Measurements from ENCODE around the gene LIN28A.
A peak's percentile ranks its signal among the peaks of the same experiment; 100 is the strongest.

Gene LIN28A

GRCh38 chr1:26434161-26434752 lies 23.6 kb downstream of the LIN28A start:
- DNase-seq (ENCODE audit: low spot score) = no peak

GRCh38 chr1:26438041-26438440 lies 27.4 kb downstream of the LIN28A start:
- no peak for DNase-seq (ENCODE audit: low spot score)

GRCh38 chr1:26440259-26440658 lies 29.6 kb downstream of the LIN28A start:
- DNase-seq (ENCODE audit: low spot score) = no peak

- DNase-seq (ENCODE audit: low spot score) = no peak
Measured at GRCh38 chr1:26449868-26450267, 39.3 kb downstream of the LIN28A start.

DNA sequence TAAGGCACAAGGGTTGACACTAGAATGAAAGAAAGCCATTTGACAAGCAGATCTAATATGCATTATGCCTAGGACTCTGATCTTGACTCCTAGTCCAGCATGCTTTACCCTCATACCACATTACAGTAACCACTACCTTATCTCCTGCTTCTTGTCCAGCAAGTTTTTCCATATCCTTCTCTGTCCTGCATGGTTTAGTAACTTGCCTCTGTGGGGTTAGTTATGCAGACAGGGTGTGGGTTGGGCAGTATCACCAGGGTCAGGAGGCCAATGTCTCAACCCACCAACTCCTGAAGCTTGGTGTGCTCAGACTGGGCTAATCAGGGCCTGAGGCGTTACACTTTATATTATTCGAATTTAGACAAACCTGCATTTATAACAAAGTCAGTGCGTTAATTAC lies 40.3 kb downstream of the LIN28A start:
- no peak for DNase-seq (ENCODE audit: low spot score)

- DNase-seq (ENCODE audit: low spot score) = no peak
Measured at GRCh38 chr1:26452459-26453183, 42.0 kb downstream of the LIN28A start.

GRCh38 chr1:26459148-26459547 lies 48.5 kb downstream of the LIN28A start:
- no peak for DNase-seq (ENCODE audit: low spot score)

- no peak for DNase-seq (ENCODE audit: low spot score)
Measured at GRCh38 chr1:26459573-26460031, 49.0 kb downstream of the LIN28A start.

GRCh38 chr1:26468911-26469310 lies 58.3 kb downstream of the LIN28A start:
- no peak for DNase-seq (ENCODE audit: low spot score)

DNA sequence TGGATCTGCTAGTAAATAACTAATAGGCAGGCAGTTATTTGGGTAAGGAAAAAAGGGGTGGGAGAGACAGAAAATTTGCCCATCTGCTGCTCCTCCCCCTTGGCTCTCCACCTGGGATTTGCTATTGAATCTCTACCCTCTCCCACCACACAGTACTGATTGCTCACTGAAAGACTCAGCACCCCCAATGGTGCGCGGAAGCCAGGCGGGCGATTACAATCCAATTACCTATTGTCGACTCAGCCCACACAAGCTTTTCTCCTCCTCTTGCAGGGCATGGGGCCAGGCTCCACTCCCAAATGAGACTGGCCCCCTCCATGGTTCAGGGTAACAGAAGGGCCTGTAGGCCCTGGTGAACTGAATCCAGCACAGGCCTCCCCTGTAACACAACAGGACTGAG lies 58.9 kb downstream of the LIN28A start:
- no peak for DNase-seq (ENCODE audit: low spot score)

- no peak for DNase-seq (ENCODE audit: low spot score)
Measured at GRCh38 chr1:26470878-26471497, 60.4 kb downstream of the LIN28A start.

DNA sequence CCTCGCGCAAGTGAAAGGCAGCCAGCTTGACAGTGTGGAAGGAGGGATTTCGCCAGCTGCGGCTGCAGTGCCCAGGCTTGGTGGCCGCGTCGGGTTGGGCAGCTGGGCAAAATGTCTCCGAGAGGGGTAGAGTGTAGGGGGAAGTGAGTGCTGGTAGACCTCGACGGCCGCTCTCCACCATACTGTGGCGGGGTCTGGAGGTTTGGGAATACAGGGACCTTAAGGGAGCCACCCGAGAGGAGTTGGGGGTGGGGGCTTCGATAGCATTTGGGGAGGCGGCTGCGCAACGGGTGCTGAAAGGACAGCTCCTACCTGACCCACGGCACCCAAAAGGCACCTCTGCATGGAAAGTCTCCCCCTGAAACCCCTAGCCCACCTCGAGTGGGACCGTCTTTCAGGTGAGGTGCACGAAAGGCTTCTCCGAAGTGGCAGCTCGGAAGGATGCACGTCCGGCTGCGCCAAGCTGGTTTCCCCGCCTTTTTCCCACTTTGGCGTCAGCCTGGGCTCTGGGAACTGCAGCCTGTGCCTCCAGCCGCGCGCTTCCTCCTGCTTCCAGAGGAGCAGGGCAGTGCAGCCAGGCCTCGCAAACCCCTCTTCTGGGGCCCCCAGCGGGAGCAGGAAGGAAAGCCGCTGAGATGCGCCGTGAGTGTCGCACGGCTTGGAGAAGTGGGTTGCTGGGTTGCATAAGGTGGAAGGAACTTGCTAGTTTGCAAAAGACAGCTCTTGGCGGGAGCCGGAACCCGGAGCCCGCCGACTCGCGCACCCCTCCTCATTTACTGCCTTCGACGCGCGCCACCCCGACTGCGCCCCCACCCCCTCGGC lies 61.1 kb downstream of the LIN28A start:
- DNase-seq (ENCODE audit: low spot score) = peak; percentile 86

GRCh38 chr1:26472320-26472900 lies 61.8 kb downstream of the LIN28A start, which contains the start of gene HMGN2:
TSS of gene HMGN2 (plus strand) at chr1:26472440. CDS start at chr1:26472613, 173 bp downstream.
- DNase-seq (ENCODE audit: low spot score) = peak; percentile 89

DNA sequence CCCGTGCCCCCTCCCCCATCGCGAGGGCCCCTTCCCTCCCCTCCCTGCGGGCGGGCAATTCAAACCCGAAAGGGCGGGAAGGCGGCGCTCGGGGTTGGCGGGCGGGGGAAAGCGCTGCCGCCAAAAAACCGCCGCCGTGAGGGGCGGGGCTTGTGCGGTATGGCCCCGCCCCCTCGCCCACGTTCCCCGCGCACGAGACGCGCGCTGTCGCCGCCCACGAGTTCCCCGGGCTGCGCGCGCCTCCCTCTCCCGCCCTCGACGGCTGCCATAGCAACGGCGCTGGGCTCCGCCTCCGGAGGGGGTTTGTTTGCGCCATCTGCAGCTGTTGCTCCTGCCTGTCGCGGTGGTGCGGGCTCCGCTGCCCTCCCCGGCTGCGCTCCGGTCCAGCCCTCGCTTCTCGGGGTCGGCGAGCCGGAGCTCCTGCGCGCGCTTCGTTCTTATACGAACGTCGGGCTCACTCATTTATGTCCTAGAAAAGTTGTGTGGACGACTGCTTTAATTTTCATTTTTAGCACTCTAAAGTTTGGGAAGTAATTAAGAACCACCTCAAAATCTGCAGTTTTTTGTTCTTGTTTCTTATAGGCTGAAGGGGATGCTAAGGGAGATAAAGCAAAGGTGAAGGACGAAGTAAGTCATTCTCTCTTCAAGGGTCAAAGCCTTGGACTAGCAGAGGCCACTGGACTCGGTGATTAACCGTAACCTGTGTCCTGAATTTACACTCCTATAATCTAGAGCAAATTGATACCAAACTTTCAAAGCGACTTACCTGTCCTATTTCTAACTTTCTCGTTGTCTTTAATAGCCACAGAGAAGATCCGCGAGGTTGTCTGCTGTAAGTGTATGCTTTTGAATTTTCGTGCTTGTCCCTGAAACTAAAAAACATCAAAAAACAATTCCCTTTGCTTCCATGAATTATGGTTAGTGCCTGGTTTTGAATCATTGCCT lies 62.6 kb downstream of the LIN28A start:
- peak; percentile 92 for DNase-seq (ENCODE audit: low spot score)

DNA sequence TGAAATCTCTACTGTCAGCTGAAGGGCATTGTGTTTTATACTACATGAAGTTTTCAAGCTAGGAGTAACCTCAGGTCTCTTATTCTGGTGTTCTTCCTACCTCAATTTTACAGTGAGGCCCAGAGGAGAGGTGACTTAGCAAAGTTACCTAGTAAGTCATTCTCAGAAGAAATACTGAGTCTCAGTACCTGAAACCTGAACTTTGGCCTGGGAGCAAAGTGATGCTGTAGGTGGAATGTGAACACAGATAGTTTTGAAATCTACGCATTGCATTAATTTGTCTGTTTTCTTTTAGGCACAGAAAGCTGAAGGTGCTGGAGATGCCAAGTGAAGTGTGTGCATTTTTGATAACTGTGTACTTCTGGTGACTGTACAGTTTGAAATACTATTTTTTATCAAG lies 64.2 kb downstream of the LIN28A start:
- no peak for DNase-seq (ENCODE audit: low spot score)

DNA sequence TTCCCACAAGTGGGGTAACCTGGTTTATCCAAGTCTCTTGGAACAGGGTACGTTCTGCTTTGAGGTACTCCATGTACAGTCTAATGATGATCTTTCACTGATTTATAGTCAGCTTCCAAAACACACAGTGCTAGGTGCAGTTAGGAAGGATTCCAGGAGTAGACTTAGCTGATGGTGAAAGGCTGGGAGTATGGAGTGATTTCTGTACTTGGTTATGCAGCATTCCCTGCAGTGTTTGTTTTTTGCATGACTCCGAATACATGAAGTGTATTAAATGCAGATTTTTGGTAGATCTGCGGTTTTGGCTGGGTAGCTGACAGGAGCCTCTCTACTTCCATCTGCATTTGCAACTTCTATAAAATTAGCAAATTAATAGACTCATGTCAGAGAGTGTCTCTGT lies 65.4 kb downstream of the LIN28A start:
- no peak for DNase-seq (ENCODE audit: low spot score)

GRCh38 chr1:26476958-26477357 lies 66.3 kb downstream of the LIN28A start:
- no peak for DNase-seq (ENCODE audit: low spot score)

DNA sequence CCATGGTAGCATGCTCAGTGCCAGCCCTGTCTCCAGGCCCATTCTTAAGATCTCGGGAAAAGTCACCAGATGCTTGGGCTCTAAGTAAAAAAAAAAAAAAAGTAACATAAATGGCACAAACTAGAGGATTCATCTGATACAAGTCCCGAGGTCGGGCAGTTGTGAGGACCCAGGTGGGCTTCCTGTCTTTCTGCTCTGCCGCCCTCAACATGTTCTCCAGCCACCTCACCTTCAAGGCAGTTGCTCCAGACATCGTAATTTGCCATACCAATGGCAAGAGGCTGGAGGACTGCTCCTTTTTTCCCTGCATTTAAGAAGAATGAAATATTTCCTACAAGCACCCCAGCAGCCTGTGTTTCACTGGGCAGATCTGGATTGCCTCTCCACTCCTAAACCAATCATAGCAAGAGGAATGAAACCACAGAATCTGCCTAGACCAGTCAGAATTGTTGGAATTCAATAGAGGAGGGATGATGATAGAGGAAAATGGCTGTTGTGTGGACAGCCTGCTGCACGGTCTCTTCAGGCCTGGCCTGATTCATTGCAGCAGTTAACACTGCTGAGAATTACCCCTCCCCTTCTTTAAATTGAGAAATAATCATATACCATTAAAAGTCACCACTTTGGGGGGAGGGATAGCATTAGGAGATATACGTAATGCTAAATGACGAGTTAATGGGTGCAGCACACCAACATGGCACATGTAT lies 67.0 kb downstream of the LIN28A start:
- DNase-seq (ENCODE audit: low spot score) = no peak

DNA sequence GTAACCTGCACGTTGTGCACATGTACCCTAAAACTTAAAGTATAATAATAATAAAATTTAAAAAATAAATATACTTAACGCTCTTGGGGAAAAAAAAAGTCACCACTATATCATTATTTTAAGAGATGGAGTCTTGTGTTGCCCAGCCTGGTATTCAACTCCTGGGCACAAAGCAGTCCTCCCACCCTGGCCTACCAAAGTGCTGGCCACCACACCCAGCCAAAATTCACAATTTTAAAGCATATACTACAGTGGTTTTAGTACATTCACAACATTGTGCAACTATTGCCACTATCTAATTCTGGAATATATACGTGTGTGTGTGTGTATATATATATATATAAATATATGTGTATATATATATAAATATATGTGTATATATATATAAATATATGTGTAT lies 67.5 kb downstream of the LIN28A start:
- no peak for DNase-seq (ENCODE audit: low spot score)

DNA sequence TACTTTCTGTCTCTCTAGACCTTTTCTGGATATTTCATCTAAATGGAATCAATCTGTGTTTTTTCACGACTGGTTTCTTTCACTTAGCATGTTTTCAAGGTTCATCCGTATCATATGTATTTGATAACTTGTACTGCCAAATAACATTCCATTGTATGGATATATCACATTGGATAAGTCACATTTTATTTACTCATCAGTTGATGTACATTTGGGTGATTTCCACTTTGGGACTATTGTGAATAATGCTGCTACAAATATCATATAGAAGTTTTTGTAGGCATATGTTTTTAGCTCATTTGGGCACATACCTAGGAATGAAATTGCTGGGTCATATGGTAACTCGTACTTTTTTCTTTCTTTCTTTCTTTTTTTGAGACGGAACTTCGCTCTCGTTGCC lies 68.4 kb downstream of the LIN28A start:
- no peak for DNase-seq (ENCODE audit: low spot score)
